Measurements from ENCODE around the gene PACSIN3. TPM values are rescaled to one million over a fixed set of nuclear protein-coding genes. Genes with fewer than 3 reads are reported as not detected.

Gene PACSIN3
- total RNA-seq, 1 experiment from 2014 or later = 67.0 TPM

DNA sequence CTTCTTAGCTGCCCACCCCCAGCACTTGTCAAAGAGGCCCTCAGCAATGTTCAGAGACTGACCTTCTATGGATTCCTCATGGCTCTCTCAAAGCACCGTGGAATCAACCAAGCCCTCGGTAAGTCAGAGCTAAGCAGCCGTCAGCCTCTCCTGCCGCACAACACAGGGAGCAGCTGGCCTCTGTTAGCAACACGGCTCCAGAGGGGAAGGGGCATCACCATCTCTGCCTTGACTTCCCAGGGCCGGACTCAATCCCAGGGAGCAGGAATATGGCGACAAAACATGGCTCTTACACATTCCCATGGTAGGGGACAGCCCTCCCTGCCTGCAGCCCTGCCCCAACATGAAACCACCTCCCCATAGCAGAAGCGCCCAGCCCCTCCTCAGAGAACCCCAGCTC, 28.4 kb downstream of the PACSIN3 start:
- no peak overlapping the region for H3K4me3 Mint-ChIP-seq (ENCODE audit: unreplicated experiment)
- no peaks in the 10 kb centered on the region for H3K27me3 Mint-ChIP-seq (ENCODE audit: insufficient read depth, unreplicated experiment)
- intact Hi-C loops (cut with micrococcal nuclease) = no loop called here

DNA sequence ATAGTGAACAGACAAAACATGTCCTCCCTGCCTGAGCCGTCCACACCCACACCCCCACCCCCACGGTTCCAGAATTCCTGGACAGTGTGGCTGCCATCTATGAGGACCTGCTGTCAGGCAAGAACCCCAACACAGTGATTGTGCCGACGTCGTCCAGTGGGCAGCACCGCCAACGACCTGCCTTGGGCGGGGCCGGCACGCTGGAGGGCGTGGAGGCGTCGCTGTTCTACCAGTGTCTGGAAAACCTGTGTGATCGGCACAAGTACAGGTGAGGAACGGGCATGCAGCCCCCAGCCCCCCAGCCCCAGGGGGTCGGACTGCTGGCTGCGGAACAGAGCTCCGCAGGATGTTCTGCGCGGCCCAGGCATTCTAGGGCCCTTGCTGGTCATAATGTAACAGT, 29.3 kb downstream of the PACSIN3 start:
- no peak for DNase-seq (ENCODE audit: unreplicated experiment)
- CTCF ChIA-PET = interaction anchor here (0.7 kb wide), 1 partner anchor 51 kb away, joined by 3 read pairs; no protein-coding TSS in a partner anchor
- no peaks in the 10 kb centered on the region for H3K27me3 Mint-ChIP-seq (ENCODE audit: insufficient read depth, unreplicated experiment)
- H3K4me3 Mint-ChIP-seq (ENCODE audit: unreplicated experiment) = no peak overlapping the region
- H3K36me3 Mint-ChIP-seq (ENCODE audit: insufficient read depth, unreplicated experiment) = peaks cover 31% of the 10 kb centered on the region
- H3K9me3 Mint-ChIP-seq (ENCODE audit: unreplicated experiment) = no peaks in the 10 kb centered on the region
- H3K27ac Mint-ChIP-seq (ENCODE audit: low read depth, unreplicated experiment) = no peak overlapping the region
- POLR2A ChIA-PET = no interaction called here
- no TSS peak for BruUV-seq (replicated peaks)
- TF ChIP-seq, protein P1, sequence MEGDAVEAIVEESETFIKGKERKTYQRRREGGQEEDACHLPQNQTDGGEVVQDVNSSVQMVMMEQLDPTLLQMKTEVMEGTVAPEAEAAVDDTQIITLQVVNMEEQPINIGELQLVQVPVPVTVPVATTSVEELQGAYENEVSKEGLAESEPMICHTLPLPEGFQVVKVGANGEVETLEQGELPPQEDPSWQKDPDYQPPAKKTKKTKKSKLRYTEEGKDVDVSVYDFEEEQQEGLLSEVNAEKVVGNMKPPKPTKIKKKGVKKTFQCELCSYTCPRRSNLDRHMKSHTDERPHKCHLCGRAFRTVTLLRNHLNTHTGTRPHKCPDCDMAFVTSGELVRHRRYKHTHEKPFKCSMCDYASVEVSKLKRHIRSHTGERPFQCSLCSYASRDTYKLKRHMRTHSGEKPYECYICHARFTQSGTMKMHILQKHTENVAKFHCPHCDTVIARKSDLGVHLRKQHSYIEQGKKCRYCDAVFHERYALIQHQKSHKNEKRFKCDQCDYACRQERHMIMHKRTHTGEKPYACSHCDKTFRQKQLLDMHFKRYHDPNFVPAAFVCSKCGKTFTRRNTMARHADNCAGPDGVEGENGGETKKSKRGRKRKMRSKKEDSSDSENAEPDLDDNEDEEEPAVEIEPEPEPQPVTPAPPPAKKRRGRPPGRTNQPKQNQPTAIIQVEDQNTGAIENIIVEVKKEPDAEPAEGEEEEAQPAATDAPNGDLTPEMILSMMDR (IDR thresholded peaks at IDR 0.05; ENCODE audit: unreplicated experiment) = no peak
- H3K4me1 Mint-ChIP-seq (ENCODE audit: insufficient read depth, unreplicated experiment) = peaks cover 6% of the 10 kb centered on the region
- intact Hi-C loops (cut with micrococcal nuclease) = no loop called here

More for the DNA sequence above, 28.4 kb downstream of the PACSIN3 start:
- no TSS peak for BruUV-seq (replicated peaks)
- ChIA-PET POLR2A (interaction anchor here (0.6 kb wide), 1 partner anchor 273 kb away, joined by 3 read pairs; no protein-coding TSS in a partner anchor), CTCF (interaction anchor here (0.6 to 1.0 kb wide), 3 partner anchors 239 to 694 kb away, joined by 3 to 5 read pairs (median 4); no protein-coding TSS in a partner anchor)
- H3K4me1 Mint-ChIP-seq (ENCODE audit: insufficient read depth, unreplicated experiment) = peaks cover 6% of the 10 kb centered on the region
- H3K9me3 Mint-ChIP-seq (ENCODE audit: unreplicated experiment) = no peaks in the 10 kb centered on the region
- H3K36me3 Mint-ChIP-seq (ENCODE audit: insufficient read depth, unreplicated experiment) = peaks cover 31% of the 10 kb centered on the region
- H3K27ac Mint-ChIP-seq (ENCODE audit: low read depth, unreplicated experiment) = no peak overlapping the region
- TF ChIP-seq, protein P1 (IDR thresholded peaks at IDR 0.05; ENCODE audit: unreplicated experiment) = no peak
- DNase-seq (ENCODE audit: unreplicated experiment) = no peak

DNA sequence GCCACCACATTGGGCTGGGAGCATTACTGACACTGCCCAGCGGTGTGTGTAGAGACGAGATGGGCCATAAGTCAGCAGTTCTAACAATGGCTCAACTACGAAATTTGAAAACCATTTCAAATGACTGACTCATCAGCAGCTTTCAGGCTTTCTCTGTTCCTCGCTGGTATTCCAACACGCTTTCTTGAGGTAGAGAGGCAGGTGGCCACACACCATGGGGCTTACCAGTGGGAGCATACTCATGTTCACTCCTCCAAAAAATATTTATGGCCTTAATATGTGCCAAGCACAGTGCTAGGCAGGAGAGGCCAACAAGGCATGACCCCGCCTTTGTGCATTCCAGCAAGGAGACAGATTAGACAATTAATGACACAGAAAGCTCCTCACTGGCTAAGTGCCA, 29.9 kb downstream of the PACSIN3 start:
- Mint-ChIP-seq H3K27me3 (ENCODE audit: insufficient read depth, unreplicated experiment) (no peaks in the 10 kb centered on the region), H3K4me1 (ENCODE audit: insufficient read depth, unreplicated experiment) (peaks cover 6% of the 10 kb centered on the region), H3K9me3 (ENCODE audit: unreplicated experiment) (no peaks in the 10 kb centered on the region), H3K4me3 (ENCODE audit: unreplicated experiment) (no peak overlapping the region), H3K27ac (ENCODE audit: low read depth, unreplicated experiment) (no peak overlapping the region), H3K36me3 (ENCODE audit: insufficient read depth, unreplicated experiment) (peaks cover 31% of the 10 kb centered on the region)
- ChIA-PET POLR2A (no interaction called here), CTCF (interaction anchor here (5.7 kb wide), 1 partner anchor 263 kb away, joined by 99 read pairs; no protein-coding TSS in a partner anchor)
- intact Hi-C loops (cut with micrococcal nuclease) = no loop called here
- DNase-seq (ENCODE audit: unreplicated experiment) = no peak
- BruUV-seq (replicated peaks) = no TSS peak
- TF ChIP-seq, protein P1 (IDR thresholded peaks at IDR 0.05; ENCODE audit: unreplicated experiment) = no peak

DNA sequence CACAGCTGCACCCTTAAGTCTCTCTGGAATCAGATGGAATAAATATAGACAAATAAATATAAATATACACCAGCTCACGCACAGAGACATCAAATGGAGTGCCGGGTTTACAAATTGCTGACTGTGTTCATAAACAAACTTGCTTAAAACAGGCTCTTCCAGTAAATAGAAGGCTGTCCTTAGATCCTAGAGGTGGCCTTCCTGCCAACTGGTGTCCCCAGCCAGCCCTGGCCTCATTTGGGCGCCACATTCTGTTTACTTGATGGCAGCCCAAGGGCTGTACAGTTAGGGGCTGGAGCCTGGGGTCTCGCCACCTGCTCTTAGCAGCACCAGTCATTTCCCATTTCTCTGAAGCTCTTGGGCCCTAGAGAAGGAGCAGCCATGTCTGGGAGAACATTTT, 30.4 kb downstream of the PACSIN3 start:
- Mint-ChIP-seq H3K27ac (ENCODE audit: low read depth, unreplicated experiment) (no peak overlapping the region), H3K27me3 (ENCODE audit: insufficient read depth, unreplicated experiment) (no peaks in the 10 kb centered on the region), H3K9me3 (ENCODE audit: unreplicated experiment) (no peaks in the 10 kb centered on the region), H3K36me3 (ENCODE audit: insufficient read depth, unreplicated experiment) (peaks cover 31% of the 10 kb centered on the region), H3K4me1 (ENCODE audit: insufficient read depth, unreplicated experiment) (peaks cover 6% of the 10 kb centered on the region), H3K4me3 (ENCODE audit: unreplicated experiment) (no peak overlapping the region)
- BruUV-seq (replicated peaks) = no TSS peak
- ChIA-PET CTCF (interaction anchor here (5.7 kb wide), 1 partner anchor 262 kb away, joined by 99 read pairs; no protein-coding TSS in a partner anchor), POLR2A (no interaction called here)
- TF ChIP-seq, protein P1 (IDR thresholded peaks at IDR 0.05; ENCODE audit: unreplicated experiment) = no peak
- intact Hi-C loops (cut with micrococcal nuclease) = no loop called here
- DNase-seq (ENCODE audit: unreplicated experiment) = no peak

Measured in MCF 10A (cell line).